SH-SY5Y (cell line): ENCODE measurements around the gene TMTC4.

Source experiments
- GATA2 ChIP-seq: IDR thresholded peaks from 2 replicates; pipeline ENCODE4 v1.6.1; 2011; ENCODE audit warnings: mild to moderate bottlenecking, low read depth, low read length
- GATA3 ChIP-seq: IDR thresholded peaks from 2 replicates; pipeline ENCODE4 v1.6.1; 2011; ENCODE audit warnings: low read depth, mild to moderate bottlenecking, low read length, moderate library complexity

The TMTC4 gene

GRCh38 chr13:100648354-100648753 is 26.2 kb downstream of the TMTC4 start:
- TF ChIP-seq GATA3, result no peak
- TF ChIP-seq GATA2, result no peak

- TF ChIP-seq GATA3, result no peak
- TF ChIP-seq GATA2, result no peak
These were observed 27.7 kb downstream of the TMTC4 start for GRCh38 chr13:100646871-100647270.

GRCh38 chr13:100646030-100646673 is 28.4 kb downstream of the TMTC4 start:
- TF ChIP-seq GATA3 (no peak), GATA2 (no peak)

GRCh38 chr13:100645382-100645781 is 29.2 kb downstream of the TMTC4 start:
- TF ChIP-seq GATA2, result no peak
- no peak for TF ChIP-seq GATA3

GRCh38 chr13:100644371-100644770 is 30.2 kb downstream of the TMTC4 start:
- TF ChIP-seq GATA3, result no peak
- TF ChIP-seq GATA2, result no peak

- TF ChIP-seq GATA2, result no peak
These were observed 36.8 kb downstream of the TMTC4 start for GRCh38 chr13:100637796-100638195.

- TF ChIP-seq GATA2, result no peak
- TF ChIP-seq GATA3, result no peak
These were observed 37.2 kb downstream of the TMTC4 start for GRCh38 chr13:100637380-100637779.

GRCh38 chr13:100636441-100636840 is 38.2 kb downstream of the TMTC4 start:
- TF ChIP-seq GATA2, result no peak
- no peak for TF ChIP-seq GATA3

- TF ChIP-seq GATA3 (no peak), GATA2 (no peak)
These were observed 38.6 kb downstream of the TMTC4 start for GRCh38 chr13:100636004-100636403.

- no peak for TF ChIP-seq GATA2
- no peak for TF ChIP-seq GATA3
These were observed 39.9 kb downstream of the TMTC4 start for GRCh38 chr13:100634696-100635095.

GRCh38 chr13:100633461-100633860 is 41.1 kb downstream of the TMTC4 start:
- TF ChIP-seq GATA2, result no peak
- TF ChIP-seq GATA3, result no peak

GRCh38 chr13:100630555-100630954 is 44.0 kb downstream of the TMTC4 start:
- no peak for TF ChIP-seq GATA3

- TF ChIP-seq GATA2, result no peak
- no peak for TF ChIP-seq GATA3
These were observed 47.5 kb downstream of the TMTC4 start for GRCh38 chr13:100627120-100627519.

- no peak for TF ChIP-seq GATA3
- TF ChIP-seq GATA2, result no peak
These were observed 49.1 kb downstream of the TMTC4 start for GRCh38 chr13:100625447-100625846.

- TF ChIP-seq GATA3, result no peak
- no peak for TF ChIP-seq GATA2
These were observed 53.8 kb downstream of the TMTC4 start for GRCh38 chr13:100620792-100621191.

- TF ChIP-seq GATA2 (no peak), GATA3 (no peak)
These were observed 54.7 kb downstream of the TMTC4 start for GRCh38 chr13:100619940-100620339.
